Measurements from ENCODE around the gene IPO5.

Gene IPO5

GRCh38 chr13:98022210-98022609 is 68.7 kb downstream of the IPO5 start:
- TF ChIP-seq CEBPB (IDR thresholded peaks at IDR 0.05) (no peak), REST (IDR thresholded peaks at IDR 0.05; ENCODE audit: low read depth) (no peak), TEAD4 (IDR thresholded peaks at IDR 0.05) (no peak), NFIC (IDR thresholded peaks at IDR 0.05) (no peak), FOXM1 (IDR thresholded peaks at IDR 0.05; ENCODE audit: borderline replicate concordance, low read depth) (no peak), TAF1 (IDR thresholded peaks at IDR 0.05; ENCODE audit: low read depth) (no peak), EP300 (IDR thresholded peaks at IDR 0.05; ENCODE audit: borderline replicate concordance) (no peak), EGR1 (IDR thresholded peaks at IDR 0.05) (no peak), CREB1 (IDR thresholded peaks at IDR 0.05; ENCODE audit: low read depth) (no peak), ZBTB7A (IDR thresholded peaks at IDR 0.05; ENCODE audit: low read depth) (no peak), YY1 (IDR thresholded peaks at IDR 0.05; ENCODE audit: low read depth) (no peak), RAD21 (IDR thresholded peaks at IDR 0.05; ENCODE audit: low read depth) (no peak), TCF12 (IDR thresholded peaks at IDR 0.05; ENCODE audit: low read depth) (no peak), USF1 (IDR thresholded peaks at IDR 0.05) (no peak)
- TF ChIP-seq, protein P1, sequence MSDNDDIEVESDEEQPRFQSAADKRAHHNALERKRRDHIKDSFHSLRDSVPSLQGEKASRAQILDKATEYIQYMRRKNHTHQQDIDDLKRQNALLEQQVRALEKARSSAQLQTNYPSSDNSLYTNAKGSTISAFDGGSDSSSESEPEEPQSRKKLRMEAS (IDR thresholded peaks at IDR 0.05) = no peak

DNA sequence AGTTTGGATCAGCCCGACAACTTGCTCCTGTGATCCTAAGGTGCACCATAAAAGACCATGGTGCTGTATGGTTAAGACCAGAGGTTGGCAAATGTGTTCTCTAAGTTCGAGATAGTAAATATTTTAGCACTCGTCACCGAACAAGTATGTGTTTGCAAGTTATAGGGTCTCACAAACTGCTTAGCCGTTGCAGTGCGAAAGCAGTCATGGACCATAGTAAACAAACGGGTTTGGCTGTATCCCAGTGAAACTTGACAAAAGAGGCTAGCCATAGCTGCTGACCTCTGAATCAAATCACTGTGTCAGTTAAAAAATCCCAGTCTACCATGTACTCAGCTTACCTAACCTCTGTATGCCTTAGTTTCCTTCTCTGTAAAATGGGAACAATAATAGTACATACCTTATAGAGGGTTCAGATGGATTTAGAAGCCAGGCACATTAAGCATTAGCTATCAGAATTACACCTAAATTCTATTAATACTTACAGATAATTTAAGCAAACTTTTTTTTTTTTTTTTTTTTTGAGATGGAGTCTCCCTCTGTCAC is 72.1 kb downstream of the IPO5 start:
- TF ChIP-seq, protein P1 (IDR thresholded peaks at IDR 0.05) = no peak

GRCh38 chr13:98026457-98026857 is 73.0 kb downstream of the IPO5 start:
- TF ChIP-seq CREB1 (IDR thresholded peaks at IDR 0.05; ENCODE audit: low read depth) (no peak), TEAD4 (IDR thresholded peaks at IDR 0.05) (no peak), TCF12 (IDR thresholded peaks at IDR 0.05; ENCODE audit: low read depth) (no peak), REST (IDR thresholded peaks at IDR 0.05; ENCODE audit: low read depth) (no peak), ZBTB7A (IDR thresholded peaks at IDR 0.05; ENCODE audit: low read depth) (no peak), USF1 (IDR thresholded peaks at IDR 0.05) (no peak), RAD21 (IDR thresholded peaks at IDR 0.05; ENCODE audit: low read depth) (no peak), FOXM1 (IDR thresholded peaks at IDR 0.05; ENCODE audit: borderline replicate concordance, low read depth) (no peak), EP300 (IDR thresholded peaks at IDR 0.05; ENCODE audit: borderline replicate concordance) (no peak), YY1 (IDR thresholded peaks at IDR 0.05; ENCODE audit: low read depth) (no peak), CEBPB (IDR thresholded peaks at IDR 0.05) (no peak), EGR1 (IDR thresholded peaks at IDR 0.05) (no peak), NFIC (IDR thresholded peaks at IDR 0.05) (no peak)
- TF ChIP-seq, protein P1 (IDR thresholded peaks at IDR 0.05) = no peak

- TF ChIP-seq, protein P1 (IDR thresholded peaks at IDR 0.05) = no peak
Measured at GRCh38 chr13:98032168-98032567, 78.7 kb downstream of the IPO5 start.

DNA sequence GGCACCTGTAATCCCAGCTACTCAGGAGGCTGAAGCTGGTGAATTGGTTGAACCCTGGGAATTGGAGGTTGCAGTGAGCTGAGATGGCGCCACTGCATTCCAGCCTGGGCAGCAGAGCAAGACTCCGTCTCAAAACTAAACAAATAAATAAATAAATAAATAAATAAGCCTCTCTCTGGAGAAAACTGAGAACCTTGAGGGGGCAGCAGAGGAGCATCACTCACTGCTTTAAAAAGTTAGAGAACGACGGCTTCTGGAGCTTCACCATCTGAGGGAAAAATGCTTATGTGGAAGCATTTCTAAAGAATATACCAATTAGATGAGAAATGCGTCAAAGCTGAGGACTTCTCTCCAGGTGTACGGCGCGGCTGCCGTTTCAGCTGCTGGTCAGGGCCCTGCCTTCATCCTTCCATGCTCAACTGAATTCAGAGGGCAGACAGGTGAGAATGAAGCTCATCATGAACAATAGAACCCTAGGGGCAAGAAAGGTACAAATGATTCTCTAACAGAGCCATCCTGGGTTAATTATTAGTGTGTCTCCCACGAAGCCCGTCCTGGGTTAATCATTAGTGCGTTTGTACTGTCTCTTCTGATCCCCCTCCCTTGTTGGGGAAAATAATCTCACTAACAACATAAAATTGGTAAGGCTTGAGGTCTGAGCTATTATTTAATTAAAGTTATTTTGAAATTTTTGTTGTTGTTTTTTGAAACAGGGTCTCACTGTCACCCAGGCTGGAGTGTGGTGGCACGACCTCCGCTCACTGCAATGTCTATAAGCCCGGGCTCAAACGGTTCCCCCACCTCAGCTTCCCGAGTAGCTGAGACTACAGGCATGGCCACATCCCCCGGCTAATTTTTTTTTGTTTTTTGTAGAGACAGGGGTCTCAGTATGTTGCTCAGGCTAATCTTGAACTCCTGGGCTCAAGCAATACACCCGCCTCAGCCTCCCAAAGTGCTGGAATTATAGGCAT is 80.1 kb downstream of the IPO5 start:
- TF ChIP-seq CREB1 (IDR thresholded peaks at IDR 0.05; ENCODE audit: low read depth) (no peak), TAF1 (IDR thresholded peaks at IDR 0.05; ENCODE audit: low read depth) (no peak), TCF12 (IDR thresholded peaks at IDR 0.05; ENCODE audit: low read depth) (no peak), TEAD4 (IDR thresholded peaks at IDR 0.05) (no peak), EP300 (IDR thresholded peaks at IDR 0.05; ENCODE audit: borderline replicate concordance) (no peak), FOXM1 (IDR thresholded peaks at IDR 0.05; ENCODE audit: borderline replicate concordance, low read depth) (no peak), RAD21 (IDR thresholded peaks at IDR 0.05; ENCODE audit: low read depth) (peak; percentile 71)

Measured in Ishikawa (cell line).